KMS-11 (cell line): ENCODE results near the gene OR51B2.
"Not testable (repeated sequence)": the region's sequence is repeated elsewhere in the genome, so short reads cannot be mapped to it uniquely, and the experiment has no call there.

ENCODE experiments used
- H2AFZ ChIP-seq: fragments of 200-600 bp; sonication (generic); 2 replicates; pipeline ENCODE4 v1.6.1; 2016; ENCODE audit warnings: antibody characterized with exemption, mixed run types, low read depth
- H3K27ac ChIP-seq: fragments of 200-600 bp; sonication (generic); 2 replicates; pipeline ENCODE4 v1.6.1; 2016; ENCODE audit warnings: mild to moderate bottlenecking, mixed run types
- H3K27me3 ChIP-seq: fragments of 200-600 bp; sonication (generic); 2 replicates; pipeline ENCODE4 v1.6.1; 2017; ENCODE audit warnings: mild to moderate bottlenecking, low read depth, mixed run types, moderate library complexity; ENCODE audit not compliant: insufficient read depth
- H3K36me3 ChIP-seq: fragments of 200-600 bp; sonication (generic); 2 replicates; pipeline ENCODE4 v1.6.1; 2017; ENCODE audit warnings: mild to moderate bottlenecking, mixed run types; ENCODE audit not compliant: insufficient read depth
- H3K4me1 ChIP-seq: fragments of 200-600 bp; sonication (generic); 2 replicates; pipeline ENCODE4 v1.6.1; 2016; ENCODE audit warnings: mild to moderate bottlenecking, low read depth, mixed run types; ENCODE audit not compliant: poor library complexity, severe bottlenecking
- H3K4me2 ChIP-seq: fragments of 200-600 bp; sonication (generic); 2 replicates; pipeline ENCODE4 v1.7.0; 2016; ENCODE audit warnings: mild to moderate bottlenecking, mixed run types
- H3K4me3 ChIP-seq: fragments of 200-600 bp; sonication (generic); IDR thresholded peaks from 2 replicates; pipeline ENCODE4 v1.6.1; 2017; ENCODE audit warnings: low read depth, low read length, mixed read lengths; ENCODE audit not compliant: insufficient read depth
- H3K79me2 ChIP-seq: fragments of 200-600 bp; sonication (generic); 2 replicates; pipeline ENCODE4 v1.6.1; 2016; ENCODE audit warnings: low read depth, mixed run types; ENCODE audit not compliant: insufficient read depth
- H3K9ac ChIP-seq: fragments of 200-600 bp; sonication (generic); 2 replicates; pipeline ENCODE4 v1.6.1; 2016; ENCODE audit warnings: mild to moderate bottlenecking, mixed run types
- H4K20me1 ChIP-seq: fragments of 200-600 bp; sonication (generic); 2 replicates; pipeline ENCODE4 v1.6.1; 2016; ENCODE audit warnings: mild to moderate bottlenecking, mixed run types; ENCODE audit not compliant: insufficient read depth
- CTCF ChIP-seq: fragments of 200-600 bp; sonication (generic); conservative IDR thresholded peaks from 2 replicates; pipeline ENCODE4 v1.6.1; 2017; ENCODE audit warnings: low read depth, mild to moderate bottlenecking, antibody characterized with exemption, low read length, moderate library complexity, mixed read lengths

The OR51B2 gene

GRCh38 chr11:5335170-5335569 lies 11.1 kb upstream of the OR51B2 start:
- Histone ChIP-seq H4K20me1 (no peaks in the 10 kb centered on the region), H3K36me3 (no peaks in the 10 kb centered on the region), H3K4me1 (peaks cover 28% of the 10 kb centered on the region), H3K4me3 (no peak overlapping the region), H2AFZ (no peak overlapping the region), H3K9ac (no peak overlapping the region), H3K4me2 (no peak overlapping the region), H3K79me2 (no peaks in the 10 kb centered on the region), H3K27me3 (no peaks in the 10 kb centered on the region), H3K27ac (no peak overlapping the region)
- TF ChIP-seq CTCF: no peak

GRCh38 chr11:5317292-5317691 lies 6.8 kb downstream of the OR51B2 start:
- Histone ChIP-seq H3K4me2 (no peak overlapping the region), H3K27me3 (no peaks in the 10 kb centered on the region), H3K4me1 (no peaks in the 10 kb centered on the region), H3K36me3 (no peaks in the 10 kb centered on the region), H3K9ac (no peak overlapping the region), H3K79me2 (no peaks in the 10 kb centered on the region), H3K4me3 (no peak overlapping the region), H3K27ac (no peak overlapping the region), H4K20me1 (no peaks in the 10 kb centered on the region), H2AFZ (no peak overlapping the region)
- TF ChIP-seq CTCF: no peak

GRCh38 chr11:5313326-5314023 lies 10.6 kb downstream of the OR51B2 start:
- not testable (repeated sequence) for H3K27me3 ChIP-seq, H3K4me1 ChIP-seq, H3K9ac ChIP-seq, H3K4me2 ChIP-seq, H3K79me2 ChIP-seq, H3K36me3 ChIP-seq, H2AFZ ChIP-seq, H3K4me3 ChIP-seq, H3K27ac ChIP-seq, H4K20me1 ChIP-seq

- Histone ChIP-seq H3K4me3 (no peak overlapping the region), H3K27me3 (no peaks in the 10 kb centered on the region), H4K20me1 (no peaks in the 10 kb centered on the region), H3K9ac (no peak overlapping the region), H3K36me3 (no peaks in the 10 kb centered on the region), H3K27ac (no peak overlapping the region), H3K4me1 (no peaks in the 10 kb centered on the region), H3K4me2 (no peak overlapping the region), H2AFZ (no peak overlapping the region), H3K79me2 (no peaks in the 10 kb centered on the region)
- no peak for TF ChIP-seq CTCF
These were observed 13.7 kb downstream of the OR51B2 start for GRCh38 chr11:5310423-5310822.

- no peaks in the 10 kb centered on the region for H3K36me3 ChIP-seq
- no peak for TF ChIP-seq CTCF
- H3K4me3 ChIP-seq: no peak overlapping the region
- no peak overlapping the region for H3K27ac ChIP-seq
- no peak overlapping the region for H3K4me2 ChIP-seq
- no peak overlapping the region for H2AFZ ChIP-seq
- H3K79me2 ChIP-seq: no peaks in the 10 kb centered on the region
- H4K20me1 ChIP-seq: no peaks in the 10 kb centered on the region
- no peak overlapping the region for H3K9ac ChIP-seq
- no peaks in the 10 kb centered on the region for H3K27me3 ChIP-seq
- H3K4me1 ChIP-seq: no peaks in the 10 kb centered on the region
These were observed 16.7 kb downstream of the OR51B2 start for GRCh38 chr11:5307256-5308019.
